ENCODE data around the gene CYSTM1.
A peak's percentile ranks its signal among the peaks of the same experiment; 100 is the strongest.

The CYSTM1 gene

DNA sequence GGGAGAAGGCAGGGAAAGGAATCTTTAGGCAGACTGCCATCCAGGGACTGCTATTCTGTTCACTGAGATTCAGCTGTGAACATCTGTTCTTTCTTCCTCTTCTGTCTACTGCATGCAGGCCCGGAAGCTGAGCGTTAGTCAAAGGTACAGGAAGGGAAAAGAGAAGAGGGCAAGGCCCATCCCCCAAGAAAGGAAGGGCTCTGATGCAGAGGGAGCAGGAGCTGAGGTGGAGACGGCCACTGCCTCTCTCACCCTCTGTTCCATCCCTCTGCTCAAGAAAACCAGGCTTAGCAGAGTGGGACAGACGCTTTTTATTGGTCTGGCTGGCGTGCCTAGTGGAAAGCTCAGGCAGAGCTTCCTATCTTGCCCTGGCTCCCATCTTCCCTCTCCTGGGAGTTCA, 70.4 kb downstream of the CYSTM1 start:
- H3K4me3 ChIP-seq (ENCODE audit: low read depth, low read length) = no peak overlapping the region
- no peak for TF ChIP-seq CTCF (IDR thresholded peaks at IDR 0.05; ENCODE audit: insufficient read depth, low read depth, low read length, missing control alignments)
- no peak for DNase-seq (ENCODE audit: low read depth)

DNA sequence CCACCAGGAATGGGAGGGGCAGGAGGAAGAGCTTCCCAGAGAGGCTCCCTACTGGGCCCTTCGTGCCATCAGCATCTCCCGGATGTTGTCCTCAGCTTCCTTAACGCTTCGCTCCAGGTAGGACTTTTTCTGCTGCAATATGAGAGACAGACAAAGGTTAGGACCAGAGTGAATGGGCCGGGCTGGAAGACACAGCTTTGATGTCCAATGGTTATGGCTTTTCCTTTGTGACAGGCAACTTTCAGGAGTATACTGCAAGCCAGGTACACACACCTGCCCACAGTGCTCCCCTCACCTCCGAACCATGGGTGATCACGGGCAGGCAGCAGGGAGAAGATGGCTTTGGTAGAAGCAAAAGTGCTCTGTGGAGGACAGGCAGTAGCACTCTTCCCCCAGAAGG, 70.9 kb downstream of the CYSTM1 start:
- no peak for TF ChIP-seq CTCF (IDR thresholded peaks at IDR 0.05; ENCODE audit: insufficient read depth, low read depth, low read length, missing control alignments)
- no peak for DNase-seq (ENCODE audit: low read depth)
- no peak overlapping the region for H3K4me3 ChIP-seq (ENCODE audit: low read depth, low read length)

GRCh38 chr5:140246378-140247122, 71.6 kb downstream of the CYSTM1 start:
- TF ChIP-seq CTCF (IDR thresholded peaks at IDR 0.05; ENCODE audit: insufficient read depth, low read depth, low read length, missing control alignments) = no peak
- no peak overlapping the region for H3K4me3 ChIP-seq (ENCODE audit: low read depth, low read length)
- DNase-seq (ENCODE audit: low read depth) = no peak

- TF ChIP-seq CTCF (IDR thresholded peaks at IDR 0.05; ENCODE audit: insufficient read depth, low read depth, low read length, missing control alignments) = no peak
- DNase-seq (ENCODE audit: low read depth) = no peak
- no peak overlapping the region for H3K4me3 ChIP-seq (ENCODE audit: low read depth, low read length)
These were observed 73.4 kb downstream of the CYSTM1 start for GRCh38 chr5:140248414-140248813.

DNA sequence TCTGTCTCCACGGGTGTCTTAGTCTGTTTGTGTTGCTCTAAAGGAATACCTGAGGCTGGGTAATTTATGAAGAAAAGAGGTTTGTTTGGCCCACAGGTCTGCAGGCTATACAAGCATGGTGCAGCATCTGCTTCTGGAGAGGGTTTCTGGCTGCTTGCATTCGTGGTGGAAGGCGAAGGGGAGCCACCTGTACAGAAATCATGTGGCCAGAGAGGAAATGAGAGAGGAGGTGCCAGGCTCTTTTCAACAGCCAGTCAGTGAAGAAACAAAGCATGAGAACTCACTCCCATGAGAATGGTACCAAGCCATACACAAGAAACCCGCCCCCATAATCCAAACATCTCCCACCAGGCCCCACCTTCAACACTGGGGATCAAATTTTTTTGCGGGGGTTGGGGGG, 74.5 kb downstream of the CYSTM1 start:
- TF ChIP-seq CTCF (IDR thresholded peaks at IDR 0.05; ENCODE audit: insufficient read depth, low read depth, low read length, missing control alignments) = no peak
- no peak for DNase-seq (ENCODE audit: low read depth)
- no peak overlapping the region for H3K4me3 ChIP-seq (ENCODE audit: low read depth, low read length)

- no peak for DNase-seq (ENCODE audit: low read depth)
- no peak overlapping the region for H3K4me3 ChIP-seq (ENCODE audit: low read depth, low read length)
- TF ChIP-seq CTCF (IDR thresholded peaks at IDR 0.05; ENCODE audit: insufficient read depth, low read depth, low read length, missing control alignments) = no peak
These were observed 75.4 kb downstream of the CYSTM1 start for GRCh38 chr5:140250386-140250785.

GRCh38 chr5:140251527-140251973, 76.6 kb downstream of the CYSTM1 start:
- no peak for TF ChIP-seq CTCF (IDR thresholded peaks at IDR 0.05; ENCODE audit: insufficient read depth, low read depth, low read length, missing control alignments)
- no peak overlapping the region for H3K4me3 ChIP-seq (ENCODE audit: low read depth, low read length)
- peak; percentile 74 for DNase-seq (ENCODE audit: low read depth)

All from GM12865 (cell line).